Tibial artery (tissue), 4 donors: Measurements from ENCODE around the gene CLK3.
"Not testable (repeated sequence)": the region's sequence is repeated elsewhere in the genome, so short reads cannot be mapped to it uniquely, and the experiment has no call there.

Source experiments
- DNase-seq, 2 donors: peaks; one replicate each; pipeline ENCODE4 v3.0.0-alpha.2; 2019
- H3K27ac ChIP-seq, 2 donors: fragments of 200-600 bp; sonication (generic) in 1 of 2; 1 replicate in 1 of 2; 2 replicates in 1 of 2; pipeline ENCODE4 v1.5.1; 2018 to 2019; ENCODE audit warnings: mild to moderate bottlenecking in 1 of 2
- H3K27me3 ChIP-seq, 2 donors: fragments of 200-600 bp; sonication (generic) in 1 of 2; one replicate each; pipeline versions ENCODE4 v1.5.1 to v1.6.0; 2016 to 2019
- H3K36me3 ChIP-seq, 3 donors: fragments of 200-600 bp; sonication (generic) in 2 of 3; one replicate each; pipeline ENCODE4 v1.5.1; 2016 to 2019; ENCODE audit warnings: mild to moderate bottlenecking in 2 of 3
- H3K4me1 ChIP-seq, 4 donors: fragments of 200-600 bp; sonication (generic) in 2 of 4; 1 replicate in 3 of 4; 2 replicates in 1 of 4; pipeline ENCODE4 v1.5.1; 2016 to 2019
- H3K4me3 ChIP-seq, 2 donors: fragments of 200-600 bp; sonication (generic) in 1 of 2; 1 replicate in 1 of 2; 2 replicates in 1 of 2; pipeline ENCODE4 v1.5.1; 2018 to 2019; ENCODE audit warnings: mild to moderate bottlenecking in 2 of 2
- H3K9me3 ChIP-seq, 3 donors: fragments of 200-600 bp; sonication (generic) in 1 of 3; one replicate each; pipeline ENCODE4 v1.5.1; 2016 to 2019
- intact Hi-C: fragments of 100-400 bp; cut with DNase I; formaldehyde crosslinking; loops from one replicate; pipeline ENCODE4 v1.15.0; 2023; ENCODE audit warnings: low total_unique reads
- TF ChIP-seq, protein P1 (sequence below), 2 experiments: fragments of 200-600 bp in 1 of 2; fragments of 450-650 bp in 1 of 2; IDR thresholded peaks; one replicate each; pipeline ENCODE4 v1.5.1; 2017 to 2019; ENCODE audit warnings: antibody characterized with exemption in 2 of 2, mild to moderate bottlenecking in 1 of 2, moderate library complexity in 1 of 2

The CLK3 gene

DNA sequence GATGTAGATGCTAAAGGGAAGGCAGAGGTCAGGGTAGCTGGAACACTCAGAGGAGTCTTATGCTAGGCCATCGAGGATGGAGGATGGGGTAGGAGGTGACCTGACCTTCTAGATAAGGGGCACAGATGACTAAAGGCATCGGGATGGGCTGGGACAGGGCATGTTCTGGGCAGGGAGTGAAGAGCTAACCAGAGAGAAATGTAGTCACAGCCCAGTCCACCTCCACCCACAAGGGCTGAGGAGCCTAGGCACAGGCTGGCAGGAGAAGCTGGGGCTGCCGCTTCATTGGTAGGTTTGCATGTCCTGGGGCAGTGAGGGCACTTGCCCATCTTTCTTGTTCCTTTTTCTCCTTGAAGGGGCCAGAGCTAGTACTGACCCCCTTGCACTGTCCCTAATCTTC is 12.6 kb downstream of the CLK3 start:
- TF ChIP-seq, protein P1, sequence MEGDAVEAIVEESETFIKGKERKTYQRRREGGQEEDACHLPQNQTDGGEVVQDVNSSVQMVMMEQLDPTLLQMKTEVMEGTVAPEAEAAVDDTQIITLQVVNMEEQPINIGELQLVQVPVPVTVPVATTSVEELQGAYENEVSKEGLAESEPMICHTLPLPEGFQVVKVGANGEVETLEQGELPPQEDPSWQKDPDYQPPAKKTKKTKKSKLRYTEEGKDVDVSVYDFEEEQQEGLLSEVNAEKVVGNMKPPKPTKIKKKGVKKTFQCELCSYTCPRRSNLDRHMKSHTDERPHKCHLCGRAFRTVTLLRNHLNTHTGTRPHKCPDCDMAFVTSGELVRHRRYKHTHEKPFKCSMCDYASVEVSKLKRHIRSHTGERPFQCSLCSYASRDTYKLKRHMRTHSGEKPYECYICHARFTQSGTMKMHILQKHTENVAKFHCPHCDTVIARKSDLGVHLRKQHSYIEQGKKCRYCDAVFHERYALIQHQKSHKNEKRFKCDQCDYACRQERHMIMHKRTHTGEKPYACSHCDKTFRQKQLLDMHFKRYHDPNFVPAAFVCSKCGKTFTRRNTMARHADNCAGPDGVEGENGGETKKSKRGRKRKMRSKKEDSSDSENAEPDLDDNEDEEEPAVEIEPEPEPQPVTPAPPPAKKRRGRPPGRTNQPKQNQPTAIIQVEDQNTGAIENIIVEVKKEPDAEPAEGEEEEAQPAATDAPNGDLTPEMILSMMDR (IDR thresholded peaks at IDR 0.05) = no peak
- no peak for DNase-seq
- H3K4me1 ChIP-seq = peaks cover 0 to 7% (median 0%) of the 10 kb centered on the region in 4 donors
- H3K27ac ChIP-seq = no peak overlapping the region
- H3K27me3 ChIP-seq = no peaks in the 10 kb centered on the region
- H3K9me3 ChIP-seq = no peaks in the 10 kb centered on the region
- H3K36me3 ChIP-seq = peaks cover 67 to 100% (median 95%) of the 10 kb centered on the region in 3 donors
- intact Hi-C loops = no loop called here
- no peak overlapping the region for H3K4me3 ChIP-seq

DNA sequence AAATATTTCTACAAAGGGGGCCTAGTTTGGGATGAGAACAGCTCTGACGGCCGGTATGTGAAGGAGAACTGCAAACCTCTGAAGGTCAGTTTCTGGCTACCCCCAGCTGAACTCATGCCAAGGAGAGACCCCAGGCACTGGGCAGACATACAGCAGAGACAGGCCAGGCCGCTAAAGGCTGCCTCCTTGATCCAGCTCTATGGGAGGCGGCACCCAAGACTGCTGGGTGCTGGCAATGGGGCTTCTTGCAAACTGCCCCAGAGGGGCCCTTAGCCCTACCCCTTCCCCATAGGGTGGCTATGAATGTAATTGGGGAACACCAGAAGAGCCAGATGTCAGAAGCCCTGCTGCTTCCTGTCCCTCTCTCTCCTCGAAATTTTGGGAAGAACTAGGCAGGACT is 13.3 kb downstream of the CLK3 start:
- no peak for DNase-seq
- intact Hi-C loops = no loop called here

DNA sequence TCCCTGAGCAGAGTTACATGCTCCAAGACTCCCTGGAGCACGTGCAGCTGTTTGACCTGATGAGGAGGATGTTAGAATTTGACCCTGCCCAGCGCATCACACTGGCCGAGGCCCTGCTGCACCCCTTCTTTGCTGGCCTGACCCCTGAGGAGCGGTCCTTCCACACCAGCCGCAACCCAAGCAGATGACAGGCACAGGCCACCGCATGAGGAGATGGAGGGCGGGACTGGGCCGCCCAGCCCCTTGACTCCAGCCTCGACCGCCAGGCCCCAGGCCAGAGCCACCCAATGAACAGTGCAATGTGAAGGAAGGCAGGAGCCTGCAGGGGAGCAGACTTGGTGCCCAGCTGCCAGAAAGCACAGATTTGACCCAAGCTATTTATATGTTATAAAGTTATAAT is 14.1 kb downstream of the CLK3 start:
- H3K27me3 ChIP-seq, H3K9me3 ChIP-seq, H3K4me1 ChIP-seq, H3K27ac ChIP-seq, H3K4me3 ChIP-seq: not testable (repeated sequence)
- intact Hi-C loops = loop anchor here (5.0 to 10.0 kb wide), 3 partner anchors 165 to 325 kb away; partner anchors contain the start of genes RPP25 and UBL7
- DNase-seq = peak in 1 of 2 donors; percentile 53
- peaks cover 52 to 100% (median 94%) of the 10 kb centered on the region in 3 donors for H3K36me3 ChIP-seq

More for the DNA sequence above, 13.3 kb downstream of the CLK3 start:
- Histone ChIP-seq H3K9me3 (no peaks in the 10 kb centered on the region), H3K4me3 (no peak overlapping the region), H3K27ac (no peak overlapping the region), H3K27me3 (no peaks in the 10 kb centered on the region), H3K36me3 (peaks cover 59 to 100% (median 95%) of the 10 kb centered on the region in 3 donors), H3K4me1 (peaks cover 0 to 7% (median 0%) of the 10 kb centered on the region in 4 donors)
- TF ChIP-seq, protein P1 (IDR thresholded peaks at IDR 0.05) = no peak

DNA sequence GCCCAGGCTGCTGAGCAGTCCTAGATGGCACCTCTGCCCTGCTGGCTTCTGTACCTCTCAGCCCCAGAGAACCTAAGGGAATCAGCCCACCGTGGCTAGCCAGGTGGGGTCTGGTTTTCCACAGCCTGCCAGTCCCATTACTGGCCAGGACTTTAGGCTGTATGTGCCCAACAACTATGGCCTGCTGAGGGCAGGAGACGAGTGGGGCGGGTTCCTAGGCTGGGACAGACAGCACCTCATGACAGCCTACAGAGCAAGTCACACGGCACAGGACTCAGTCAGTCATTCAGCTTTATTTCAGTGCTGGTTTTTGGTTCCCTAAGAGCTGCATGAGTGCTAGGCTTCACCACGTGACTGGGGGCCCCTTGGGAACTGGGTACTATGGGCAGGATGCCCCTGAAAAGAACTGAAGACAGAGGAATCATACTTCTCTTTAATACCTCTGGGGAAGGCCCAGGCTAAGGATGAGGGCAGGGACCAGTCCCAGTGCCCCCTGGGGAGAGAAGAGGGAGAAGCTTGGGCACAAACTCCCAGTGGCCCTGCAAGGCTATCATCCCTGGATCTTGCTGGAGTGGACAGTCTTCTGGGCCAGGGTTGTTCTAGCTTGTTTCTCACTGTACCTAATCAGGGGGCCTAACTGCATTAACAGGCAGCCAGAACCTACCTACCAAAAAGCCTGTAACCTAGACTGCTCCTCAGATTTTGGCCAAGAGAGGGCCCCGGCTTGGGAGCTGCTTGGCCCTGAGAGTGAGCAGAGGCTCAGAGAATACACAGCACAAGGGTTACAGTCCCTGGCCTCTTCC is 14.8 kb downstream of the CLK3 start:
- intact Hi-C loops = loop anchor here (5.0 to 10.0 kb wide), 3 partner anchors 166 to 324 kb away; partner anchors contain the start of genes RPP25 and UBL7
- TF ChIP-seq, protein P1 (IDR thresholded peaks at IDR 0.05) = no peak
- H3K36me3 ChIP-seq = peaks cover 45 to 100% (median 93%) of the 10 kb centered on the region in 3 donors
- H3K4me1 ChIP-seq = peaks cover 0 to 7% (median 0%) of the 10 kb centered on the region in 4 donors
- no peak overlapping the region for H3K27ac ChIP-seq
- DNase-seq = peak in 1 of 2 donors; percentile 59
- H3K4me3 ChIP-seq = no peak overlapping the region
- H3K27me3 ChIP-seq = no peaks in the 10 kb centered on the region
- no peaks in the 10 kb centered on the region for H3K9me3 ChIP-seq

DNA sequence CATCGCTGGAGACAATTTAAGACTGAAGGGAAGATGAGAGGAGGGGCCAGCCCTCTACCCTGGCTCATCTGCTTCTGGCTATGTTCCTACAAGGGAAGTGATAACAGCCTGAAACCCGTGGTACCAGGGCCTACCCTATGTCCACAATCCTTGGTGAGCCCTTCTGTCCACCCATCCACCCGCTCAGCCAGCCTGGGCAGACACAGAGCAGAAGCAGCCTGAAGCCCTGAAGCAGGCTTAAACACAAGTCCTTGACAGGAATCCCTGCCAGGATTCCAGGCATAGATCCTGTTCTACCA is 15.4 kb downstream of the CLK3 start:
- peaks cover 45 to 100% (median 93%) of the 10 kb centered on the region in 3 donors for H3K36me3 ChIP-seq
- TF ChIP-seq, protein P1 (IDR thresholded peaks at IDR 0.05) = no peak
- no peaks in the 10 kb centered on the region for H3K9me3 ChIP-seq
- H3K4me3 ChIP-seq = no peak overlapping the region
- intact Hi-C loops = loop anchor here (5.0 to 10.0 kb wide), 3 partner anchors 166 to 324 kb away; partner anchors contain the start of genes RPP25 and UBL7
- peak in 1 of 2 donors; percentile 56 for DNase-seq
- peaks cover 0 to 7% (median 0%) of the 10 kb centered on the region in 4 donors for H3K4me1 ChIP-seq
- no peak overlapping the region for H3K27ac ChIP-seq
- no peaks in the 10 kb centered on the region for H3K27me3 ChIP-seq

DNA sequence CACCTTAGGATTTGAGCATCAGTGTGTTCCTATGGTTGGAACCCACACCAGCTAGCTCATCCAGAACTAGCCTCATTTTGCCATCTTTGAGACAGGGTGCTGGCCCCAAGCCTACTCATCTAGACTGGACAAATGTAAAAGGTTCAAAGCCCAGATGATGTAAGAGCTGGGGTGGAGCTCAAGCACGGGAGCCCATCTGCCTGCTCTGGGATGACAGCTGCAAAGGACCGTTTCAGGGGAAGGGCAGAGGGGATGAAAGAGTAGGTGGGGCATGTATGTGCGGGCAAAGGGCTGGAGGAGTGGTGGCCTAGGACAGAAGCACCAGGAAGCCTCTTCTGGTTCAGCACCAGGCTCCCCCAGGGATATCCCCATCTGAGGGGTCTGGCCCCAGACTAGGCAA is 15.8 kb downstream of the CLK3 start:
- Histone ChIP-seq H3K36me3 (peaks cover 45 to 100% (median 93%) of the 10 kb centered on the region in 3 donors), H3K9me3 (no peaks in the 10 kb centered on the region), H3K4me3 (no peak overlapping the region), H3K4me1 (peaks cover 0 to 7% (median 0%) of the 10 kb centered on the region in 4 donors), H3K27ac (no peak overlapping the region), H3K27me3 (no peaks in the 10 kb centered on the region)
- intact Hi-C loops = loop anchor here (5.0 to 10.0 kb wide), 3 partner anchors 167 to 323 kb away; partner anchors contain the start of genes RPP25 and UBL7
- no peak for DNase-seq
- TF ChIP-seq, protein P1 (IDR thresholded peaks at IDR 0.05) = no peak
